GM19372 (cell line): ENCODE results near the gene RNF128.
"Not testable (repeated sequence)": the region's sequence is repeated elsewhere in the genome, so short reads cannot be mapped to it uniquely, and the experiment has no call there.

Source experiments
- ATAC-seq: cut with Tn5 transposase; IDR thresholded peaks from one replicate; pipeline ENCODE4 v1.9.1; 2021; ENCODE audit warnings: mild to moderate bottlenecking, low read depth, moderate library complexity; ENCODE audit not compliant: unreplicated experiment

The RNF128 gene

GRCh38 chrX:106742805-106743204, 16.3 kb downstream of the RNF128 start:
- no peak for ATAC-seq

- no peak for ATAC-seq
These were observed 21.9 kb downstream of the RNF128 start for GRCh38 chrX:106748377-106748776.

- no peak for ATAC-seq
These were observed 24.9 kb downstream of the RNF128 start for GRCh38 chrX:106751407-106751806.

GRCh38 chrX:106752101-106752678, 25.7 kb downstream of the RNF128 start:
- ATAC-seq = no peak

GRCh38 chrX:106769288-106769687, 42.8 kb downstream of the RNF128 start:
- ATAC-seq = not testable (repeated sequence)

- ATAC-seq = no peak
These were observed 48.5 kb downstream of the RNF128 start for GRCh38 chrX:106774981-106775380.

- ATAC-seq = no peak
These were observed 53.8 kb downstream of the RNF128 start for GRCh38 chrX:106780264-106780663.

GRCh38 chrX:106780664-106781377, 54.3 kb downstream of the RNF128 start:
- no peak for ATAC-seq

GRCh38 chrX:106783716-106784115, 57.2 kb downstream of the RNF128 start:
- ATAC-seq = no peak

- no peak for ATAC-seq
These were observed 65.0 kb downstream of the RNF128 start for GRCh38 chrX:106791495-106791894.

- ATAC-seq = no peak
These were observed 75.5 kb downstream of the RNF128 start for GRCh38 chrX:106802063-106802387.

- peak; percentile 91 for ATAC-seq
These were observed 76.1 kb downstream of the RNF128 start, which contains the start of gene TBC1D8B for GRCh38 chrX:106802388-106803275. TSS of gene TBC1D8B (plus strand) at chrX:106802673. CDS start at chrX:106802854, 181 bp downstream.

GRCh38 chrX:106811131-106811910, 84.8 kb downstream of the RNF128 start:
- no peak for ATAC-seq

GRCh38 chrX:106812930-106813329, 86.4 kb downstream of the RNF128 start:
- not testable (repeated sequence) for ATAC-seq

GRCh38 chrX:106814093-106814492, 87.6 kb downstream of the RNF128 start:
- ATAC-seq = not testable (repeated sequence)
